ENCODE results near the gene MTIF3.

DNA sequence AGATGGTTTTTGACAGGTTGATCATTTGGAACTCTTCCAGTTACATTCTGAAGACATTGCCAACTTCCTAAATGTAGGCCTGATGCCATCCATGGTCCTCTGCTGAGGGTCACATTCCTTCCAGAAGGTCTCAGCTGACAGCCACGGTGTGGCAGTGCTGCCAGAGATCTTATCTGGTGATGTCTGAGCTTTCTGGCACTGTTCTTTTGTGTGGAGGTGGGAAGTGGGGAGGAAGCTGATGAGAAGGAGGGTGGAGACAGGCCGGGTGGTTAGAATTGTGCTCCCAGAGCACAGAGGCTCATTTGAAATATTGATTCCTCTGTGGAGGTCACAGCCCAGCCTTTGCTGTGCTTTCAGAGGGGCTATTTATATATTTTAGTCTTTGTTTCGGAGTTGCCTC, 16.1 kb upstream of the MTIF3 start:
- TF ChIP-seq CTCF (IDR thresholded peaks at IDR 0.05) = no peak
- no peak for TF ChIP-seq POLR2AphosphoS5 (IDR thresholded peaks at IDR 0.05; ENCODE audit: low read depth, low read length)
- TF ChIP-seq, protein P1, sequence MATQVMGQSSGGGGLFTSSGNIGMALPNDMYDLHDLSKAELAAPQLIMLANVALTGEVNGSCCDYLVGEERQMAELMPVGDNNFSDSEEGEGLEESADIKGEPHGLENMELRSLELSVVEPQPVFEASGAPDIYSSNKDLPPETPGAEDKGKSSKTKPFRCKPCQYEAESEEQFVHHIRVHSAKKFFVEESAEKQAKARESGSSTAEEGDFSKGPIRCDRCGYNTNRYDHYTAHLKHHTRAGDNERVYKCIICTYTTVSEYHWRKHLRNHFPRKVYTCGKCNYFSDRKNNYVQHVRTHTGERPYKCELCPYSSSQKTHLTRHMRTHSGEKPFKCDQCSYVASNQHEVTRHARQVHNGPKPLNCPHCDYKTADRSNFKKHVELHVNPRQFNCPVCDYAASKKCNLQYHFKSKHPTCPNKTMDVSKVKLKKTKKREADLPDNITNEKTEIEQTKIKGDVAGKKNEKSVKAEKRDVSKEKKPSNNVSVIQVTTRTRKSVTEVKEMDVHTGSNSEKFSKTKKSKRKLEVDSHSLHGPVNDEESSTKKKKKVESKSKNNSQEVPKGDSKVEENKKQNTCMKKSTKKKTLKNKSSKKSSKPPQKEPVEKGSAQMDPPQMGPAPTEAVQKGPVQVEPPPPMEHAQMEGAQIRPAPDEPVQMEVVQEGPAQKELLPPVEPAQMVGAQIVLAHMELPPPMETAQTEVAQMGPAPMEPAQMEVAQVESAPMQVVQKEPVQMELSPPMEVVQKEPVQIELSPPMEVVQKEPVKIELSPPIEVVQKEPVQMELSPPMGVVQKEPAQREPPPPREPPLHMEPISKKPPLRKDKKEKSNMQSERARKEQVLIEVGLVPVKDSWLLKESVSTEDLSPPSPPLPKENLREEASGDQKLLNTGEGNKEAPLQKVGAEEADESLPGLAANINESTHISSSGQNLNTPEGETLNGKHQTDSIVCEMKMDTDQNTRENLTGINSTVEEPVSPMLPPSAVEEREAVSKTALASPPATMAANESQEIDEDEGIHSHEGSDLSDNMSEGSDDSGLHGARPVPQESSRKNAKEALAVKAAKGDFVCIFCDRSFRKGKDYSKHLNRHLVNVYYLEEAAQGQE (IDR thresholded peaks at IDR 0.05; ENCODE audit: insufficient read depth in 1 of 2, low read depth in 2 of 2, low read length in 1 of 2) = no peak

Measured in Panc1 (cell line).